ENCODE measurements around the gene DENND1A.

Gene DENND1A

GRCh38 chr9:123865226-123866000, 64.5 kb downstream of the DENND1A start:
- no peak for DNase-seq (ENCODE audit: low read depth)
- no peak overlapping the region for H3K4me3 ChIP-seq (ENCODE audit: control insufficient read depth, low read depth, low read length)
- no peak for TF ChIP-seq CTCF (conservative IDR thresholded peaks at IDR 0.05; ENCODE audit: control insufficient read depth, insufficient read depth, low read depth, low read length)

GRCh38 chr9:123864251-123864650, 65.7 kb downstream of the DENND1A start:
- H3K4me3 ChIP-seq (ENCODE audit: control insufficient read depth, low read depth, low read length) = no peak overlapping the region
- no peak for TF ChIP-seq CTCF (conservative IDR thresholded peaks at IDR 0.05; ENCODE audit: control insufficient read depth, insufficient read depth, low read depth, low read length)
- DNase-seq (ENCODE audit: low read depth) = no peak

- no peak for TF ChIP-seq CTCF (conservative IDR thresholded peaks at IDR 0.05; ENCODE audit: control insufficient read depth, insufficient read depth, low read depth, low read length)
- peak; percentile 74 for DNase-seq (ENCODE audit: low read depth)
- H3K4me3 ChIP-seq (ENCODE audit: control insufficient read depth, low read depth, low read length) = no peak overlapping the region
Observed at GRCh38 chr9:123863164-123863855, 66.6 kb downstream of the DENND1A start.

- no peak for DNase-seq (ENCODE audit: low read depth)
- TF ChIP-seq CTCF (conservative IDR thresholded peaks at IDR 0.05; ENCODE audit: control insufficient read depth, insufficient read depth, low read depth, low read length) = no peak
- no peak overlapping the region for H3K4me3 ChIP-seq (ENCODE audit: control insufficient read depth, low read depth, low read length)
Observed at GRCh38 chr9:123861756-123862120, 68.2 kb downstream of the DENND1A start.

- no peak for DNase-seq (ENCODE audit: low read depth)
- no peak overlapping the region for H3K4me3 ChIP-seq (ENCODE audit: control insufficient read depth, low read depth, low read length)
- no peak for TF ChIP-seq CTCF (conservative IDR thresholded peaks at IDR 0.05; ENCODE audit: control insufficient read depth, insufficient read depth, low read depth, low read length)
Observed at GRCh38 chr9:123861086-123861755, 68.7 kb downstream of the DENND1A start.

- no peak overlapping the region for H3K4me3 ChIP-seq (ENCODE audit: control insufficient read depth, low read depth, low read length)
- no peak for TF ChIP-seq CTCF (conservative IDR thresholded peaks at IDR 0.05; ENCODE audit: control insufficient read depth, insufficient read depth, low read depth, low read length)
- no peak for DNase-seq (ENCODE audit: low read depth)
Observed at GRCh38 chr9:123860603-123861002, 69.3 kb downstream of the DENND1A start.
